ENCODE measurements around the gene BARD1.

GRCh38 chr2:214816008-214816533 is 6.6 kb upstream of the BARD1 start:
- TF ChIP-seq CTCF (IDR thresholded peaks at IDR 0.05; ENCODE audit: poor library complexity), result no peak
- TF ChIP-seq EZH2 (IDR thresholded peaks at IDR 0.05; ENCODE audit: borderline replicate concordance), result no peak

All from hepatocyte (in vitro differentiated cells).